Stimulated activated naive CD8-positive, alpha-beta T cell treated with anti-CD3 and anti-CD28 coated beads, Interleukin-15, Interleukin-2, amounts not matched to agents 100 U/mL and 50 U/mL, for 24 hours (primary cell): ENCODE data around the gene LINC01488.

Experiments
- ATAC-seq: fragments of 150-1000 bp; cut with Tn5 transposase; one replicate; pipeline ENCODE4 v1.10.0; 2021
- DNase-seq: peaks from one replicate; pipeline ENCODE4 v3.0.0; 2021

Gene LINC01488

GRCh38 chr11:69530278-69531070 lies 49.0 kb downstream of the LINC01488 start:
- no peak for ATAC-seq
- no peak for DNase-seq

DNA sequence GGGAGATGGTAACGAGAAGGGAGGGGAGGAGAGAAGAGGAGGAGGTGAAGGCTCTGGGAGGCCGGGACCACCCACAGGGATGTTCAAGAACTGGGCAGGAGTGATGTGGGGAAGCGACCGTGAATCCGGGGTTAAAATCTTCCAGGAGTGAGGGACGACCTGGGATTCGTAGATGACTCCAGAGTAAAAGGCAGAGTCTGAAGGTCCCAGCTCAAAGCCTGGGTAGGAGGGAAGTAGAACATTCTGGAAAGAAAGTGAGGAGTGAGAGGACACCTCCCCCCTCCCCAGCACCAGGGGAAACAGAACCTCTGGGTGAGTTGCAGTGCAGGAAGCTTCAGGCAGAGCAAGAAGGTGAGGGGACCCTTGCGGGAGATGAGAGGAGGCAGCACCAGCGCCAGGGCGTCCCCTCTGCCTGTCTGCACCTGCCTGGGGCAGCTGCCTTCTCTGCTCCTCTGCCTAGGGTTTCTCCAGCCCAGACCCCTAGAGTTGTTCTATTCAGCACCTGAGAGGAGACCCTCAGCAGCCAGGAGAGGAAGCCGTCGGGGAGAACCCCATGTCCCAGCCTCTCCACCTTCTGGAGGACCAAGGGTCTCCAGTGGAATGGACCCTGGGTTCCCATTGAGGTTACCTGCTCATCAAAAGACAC lies 49.7 kb downstream of the LINC01488 start:
- DNase-seq (no peak), ATAC-seq (no peak)

DNA sequence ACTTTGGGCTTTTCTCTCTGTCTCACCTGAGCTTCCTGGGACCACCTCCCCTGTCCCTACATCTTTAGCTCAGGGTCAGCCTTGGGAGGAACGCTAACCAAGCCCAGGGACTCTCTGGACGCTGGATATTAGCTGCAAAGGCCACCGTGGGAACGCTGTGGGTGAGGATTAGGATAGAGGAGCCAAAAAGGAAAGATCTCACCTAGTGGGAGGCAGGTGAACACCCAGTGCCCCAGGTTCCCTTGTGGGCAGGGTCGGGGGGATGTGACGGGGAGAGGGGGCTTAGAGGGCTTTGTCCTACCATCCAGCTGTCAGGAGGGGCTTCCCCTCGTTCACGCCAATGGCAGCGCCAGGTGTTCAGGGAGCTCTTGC lies 50.2 kb downstream of the LINC01488 start:
- DNase-seq (no peak), ATAC-seq (no peak)

DNA sequence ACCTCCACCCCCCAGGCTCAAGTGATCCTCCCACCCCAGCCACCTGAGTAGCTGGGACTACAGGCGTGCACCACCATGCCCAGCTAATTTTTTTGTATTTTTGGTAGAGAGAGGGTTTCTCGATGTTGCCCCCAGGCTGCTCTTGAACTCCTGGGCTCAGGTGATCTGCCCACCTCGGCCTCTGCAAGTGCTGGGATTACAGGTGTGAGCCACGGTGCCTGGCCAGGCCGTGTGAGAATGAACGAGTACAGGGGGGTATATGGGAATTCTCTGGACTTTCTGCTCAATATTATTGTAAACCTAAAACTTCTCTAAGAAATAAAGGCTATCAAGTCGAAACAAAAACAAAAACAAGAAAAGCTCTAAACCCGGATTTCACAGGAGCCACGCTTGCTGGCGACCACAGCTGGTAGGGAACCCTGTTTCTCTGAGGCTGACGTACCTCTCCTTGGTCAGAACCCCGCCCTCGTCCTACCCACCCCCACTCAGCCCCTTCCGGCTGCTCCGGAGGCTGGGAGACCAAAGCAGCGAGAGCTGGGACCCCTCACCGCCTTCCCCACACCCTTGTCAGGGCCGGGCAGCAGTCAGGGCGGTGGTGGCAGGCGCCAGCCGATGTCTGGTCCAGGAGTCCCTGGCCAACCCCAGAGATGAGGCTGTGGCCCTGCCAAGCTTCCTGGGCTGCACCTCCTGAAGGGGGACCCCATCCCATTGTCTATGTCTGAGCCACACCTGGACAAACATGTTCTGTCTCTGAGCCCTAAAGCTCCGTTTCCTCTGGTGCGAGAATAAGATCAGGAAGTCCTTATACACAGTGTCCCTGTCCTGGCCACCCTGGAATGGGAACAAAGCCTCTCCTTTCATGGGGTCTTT lies 52.1 kb downstream of the LINC01488 start:
- ATAC-seq = peak; percentile 12
- no peak for DNase-seq

GRCh38 chr11:69534166-69534530 lies 52.7 kb downstream of the LINC01488 start:
- no peak for DNase-seq
- ATAC-seq = no peak

DNA sequence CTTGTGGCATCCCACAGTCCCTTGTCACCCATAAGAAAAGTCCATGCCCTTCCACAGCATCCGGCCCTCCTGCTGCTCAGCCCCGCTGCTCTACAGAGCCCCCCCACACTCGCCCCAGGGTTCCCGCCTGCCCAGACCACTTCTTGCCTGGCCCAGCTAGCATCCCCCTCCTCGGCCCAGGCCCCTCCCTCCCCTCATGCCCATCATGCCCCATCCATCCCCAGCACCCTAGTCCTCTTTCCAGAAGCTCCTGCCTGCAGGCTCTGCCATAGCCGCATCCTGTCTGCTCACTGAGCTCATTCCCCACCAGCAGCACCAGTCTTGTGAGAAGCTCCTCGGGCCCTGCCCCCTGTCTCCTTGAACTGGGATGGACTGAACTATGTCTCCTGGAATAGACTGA lies 54.4 kb downstream of the LINC01488 start:
- DNase-seq = no peak
- no peak for ATAC-seq

GRCh38 chr11:69536406-69536805 lies 54.9 kb downstream of the LINC01488 start:
- no peak for DNase-seq

DNA sequence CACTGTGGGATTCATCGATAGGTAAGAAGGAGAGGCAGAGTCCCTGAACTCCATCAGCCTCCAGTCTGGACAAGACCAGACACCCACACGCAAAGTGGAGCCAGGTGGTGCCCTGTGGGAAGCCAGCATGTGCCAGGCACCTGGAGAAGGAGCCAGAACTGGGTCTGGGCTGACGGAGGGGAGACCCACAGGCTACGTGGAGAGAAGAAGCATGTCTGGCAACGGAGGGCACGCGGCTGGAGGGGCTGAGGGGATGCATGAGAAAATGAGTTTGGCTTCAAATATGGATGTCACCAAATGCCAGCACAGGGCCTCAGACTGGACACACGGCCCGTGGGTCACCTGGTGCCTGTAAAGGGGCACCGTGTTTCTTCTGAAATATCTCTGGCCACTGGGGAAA lies 55.7 kb downstream of the LINC01488 start:
- ATAC-seq (no peak), DNase-seq (no peak)

More at GRCh38 chr11:69536406-69536805, 54.9 kb downstream of the LINC01488 start:
- ATAC-seq = no peak

DNA sequence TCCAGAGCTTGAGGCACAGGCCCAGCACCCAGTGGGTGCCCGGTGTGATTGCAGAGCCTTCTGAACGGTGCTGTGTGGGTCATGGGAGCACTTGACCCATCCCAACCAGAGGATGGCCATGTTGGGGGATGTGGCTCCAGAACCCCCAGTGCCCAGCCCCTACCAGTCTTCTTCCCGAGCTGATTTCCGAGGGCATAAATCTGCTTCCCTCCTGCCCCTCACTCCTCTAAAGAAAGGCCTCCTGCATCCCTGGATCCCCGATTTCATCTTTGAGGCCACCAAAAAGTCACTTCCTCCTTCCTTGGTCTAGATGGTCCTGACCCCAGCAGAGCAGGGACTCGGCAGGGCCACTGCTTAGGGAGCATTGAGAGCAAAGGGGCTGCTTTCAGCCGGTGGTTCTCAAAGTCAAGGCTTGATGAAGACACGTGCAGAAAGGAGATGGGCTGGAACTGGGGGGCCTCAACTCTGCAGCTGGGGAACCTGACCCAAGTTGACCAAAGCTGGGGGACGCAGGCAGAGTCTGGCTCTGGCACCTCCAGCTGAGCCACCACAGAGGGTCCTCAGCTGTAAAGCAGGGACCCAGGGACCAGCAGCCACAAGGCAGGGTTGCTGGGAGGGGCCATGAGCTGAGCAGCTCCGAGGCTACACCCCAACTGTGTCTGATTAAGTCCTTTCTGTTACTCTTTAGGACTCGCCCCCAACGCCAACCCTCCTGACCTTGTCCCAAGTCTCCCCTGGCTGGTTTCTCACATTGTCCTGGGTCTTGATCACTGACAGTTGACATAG lies 56.6 kb downstream of the LINC01488 start:
- ATAC-seq = no peak

GRCh38 chr11:69538854-69539253 lies 57.4 kb downstream of the LINC01488 start:
- ATAC-seq (no peak), DNase-seq (no peak)

More for the DNA sequence above, 56.6 kb downstream of the LINC01488 start:
- no peak for DNase-seq

GRCh38 chr11:69539416-69540117 lies 58.1 kb downstream of the LINC01488 start:
- DNase-seq (no peak), ATAC-seq (no peak)

GRCh38 chr11:69540118-69541000 lies 58.9 kb downstream of the LINC01488 start:
- DNase-seq = no peak
- no peak for ATAC-seq

DNA sequence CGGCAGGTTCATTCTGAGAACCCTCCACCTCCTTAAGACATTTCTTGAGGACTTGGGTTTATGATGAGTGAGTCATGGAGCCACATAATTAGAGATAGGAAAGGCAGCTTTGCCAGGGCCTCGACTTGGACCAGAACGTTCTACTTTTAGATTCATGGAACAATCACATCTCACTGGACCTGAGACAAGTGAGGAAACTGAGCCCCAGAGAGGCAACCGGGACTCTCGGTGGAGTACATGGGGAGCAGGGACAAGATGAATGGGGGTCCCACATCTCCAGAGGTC lies 59.5 kb downstream of the LINC01488 start:
- ATAC-seq = no peak
- DNase-seq = no peak

GRCh38 chr11:69541501-69542313 lies 60.2 kb downstream of the LINC01488 start:
- ATAC-seq (no peak), DNase-seq (no peak)

- no peak for DNase-seq
- no peak for ATAC-seq
Measured at GRCh38 chr11:69542314-69543168, 61.1 kb downstream of the LINC01488 start.
